Activated CD4-positive, alpha-beta T cell treated with anti-CD3 and anti-CD28 coated beads, Interleukin-2, amount 50 U/mL, for 4 hours (primary cell): ENCODE data around the gene HAAO.

Experiments
- DNase-seq, 2 experiments: peaks; one replicate each; pipeline ENCODE4 v3.0.0-alpha.2; 2020

Gene HAAO

GRCh38 chr2:42792087-42792582, 248 bp downstream of the HAAO start:
- DNase-seq, result no peak

- no peak for DNase-seq
Measured at GRCh38 chr2:42791606-42792005, 777 bp downstream of the HAAO start.

GRCh38 chr2:42789751-42790150, 2.6 kb downstream of the HAAO start:
- DNase-seq, result no peak

GRCh38 chr2:42788882-42789281, 3.5 kb downstream of the HAAO start:
- no peak for DNase-seq

DNA sequence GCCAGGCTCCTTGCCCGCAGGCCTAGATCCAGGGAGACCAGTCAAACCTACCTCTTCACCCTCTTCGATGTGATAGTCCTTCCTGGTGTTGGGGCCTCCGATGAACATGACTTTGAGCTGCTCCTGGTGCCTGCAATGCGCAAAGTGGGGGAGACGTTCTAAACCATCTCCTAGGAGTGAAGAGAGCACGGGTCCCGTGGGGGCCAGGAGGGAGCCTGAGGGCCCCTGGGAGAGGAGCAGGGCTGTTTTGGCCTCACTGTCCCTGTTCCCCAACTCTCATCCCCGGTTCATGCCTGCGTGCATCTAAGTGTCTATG, 3.9 kb downstream of the HAAO start:
- no peak for DNase-seq

GRCh38 chr2:42787788-42788477, 4.5 kb downstream of the HAAO start:
- no peak for DNase-seq

- no peak for DNase-seq
Measured at GRCh38 chr2:42787424-42787787, 5.0 kb downstream of the HAAO start.

DNA sequence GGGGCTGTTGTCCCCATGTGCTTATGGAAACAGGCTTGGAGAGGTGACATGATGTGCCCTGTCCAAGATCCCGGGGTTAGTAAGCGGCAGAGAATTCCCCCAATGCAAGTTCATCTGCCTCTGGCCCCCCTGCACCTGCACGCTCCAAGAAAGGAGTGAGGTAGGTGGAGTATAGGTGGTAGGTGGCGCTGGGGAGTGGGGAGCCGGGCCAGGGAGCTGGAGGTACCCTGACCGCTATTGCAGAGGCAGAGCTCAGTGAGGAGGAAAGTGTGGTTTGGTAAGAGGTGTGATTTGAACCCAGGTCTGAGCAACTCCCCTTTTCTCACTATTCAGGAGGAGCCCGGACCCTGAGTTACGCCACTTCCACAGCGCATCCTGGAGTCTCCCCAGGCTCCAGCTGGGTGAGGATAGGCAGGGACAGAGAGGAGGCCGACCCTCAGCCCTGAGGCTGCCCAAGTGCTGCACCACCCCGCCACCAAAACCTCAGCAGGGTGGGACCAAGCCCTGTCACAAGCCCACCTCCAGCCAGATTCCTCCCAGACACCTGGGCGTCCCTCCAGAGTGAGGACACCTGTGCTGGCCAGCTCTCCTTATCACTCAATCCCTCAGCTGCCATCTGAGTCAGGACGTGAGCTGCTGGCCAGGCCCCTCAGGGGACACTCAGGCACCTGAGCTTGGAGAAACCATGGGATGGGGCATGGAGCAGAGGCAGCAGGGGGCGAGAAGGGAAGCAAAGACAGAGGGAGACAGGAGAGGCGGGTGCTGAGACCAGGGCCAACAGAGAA, 5.6 kb downstream of the HAAO start:
- no peak for DNase-seq

DNA sequence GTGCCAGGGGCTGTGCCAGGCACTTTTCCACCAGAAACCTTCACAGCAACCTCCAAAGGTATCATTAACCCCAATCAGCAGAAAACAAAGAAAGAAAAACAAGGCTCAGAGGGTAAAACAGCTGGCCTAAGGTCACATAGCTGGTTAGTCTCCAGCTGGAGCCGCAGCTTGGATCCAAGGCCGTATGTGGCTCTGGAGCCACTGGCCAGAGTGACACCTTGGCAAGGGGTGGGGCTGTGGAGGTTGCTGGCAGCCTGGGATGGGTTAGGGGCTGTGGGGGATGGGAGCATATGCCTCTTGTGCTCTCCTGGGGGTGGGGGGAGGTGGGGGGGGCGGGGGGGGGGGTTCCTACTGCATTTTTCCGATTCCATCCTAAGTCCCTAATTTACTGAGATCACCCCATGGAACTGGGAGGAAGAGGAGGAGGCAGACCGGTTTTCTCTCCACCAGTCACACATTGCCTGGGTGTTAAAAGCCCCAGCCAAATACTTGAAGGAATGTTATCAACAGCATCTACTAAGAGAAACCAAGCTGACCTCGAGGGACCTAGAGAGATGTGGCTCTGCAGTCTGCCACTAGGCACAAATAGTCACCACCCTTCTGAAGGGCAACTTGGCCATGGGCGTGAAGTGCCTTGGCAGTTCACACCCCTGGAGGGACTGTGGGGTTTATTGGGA, 8.0 kb downstream of the HAAO start:
- no peak for DNase-seq

- no peak for DNase-seq
Measured at GRCh38 chr2:42783511-42783910, 8.9 kb downstream of the HAAO start.

GRCh38 chr2:42781181-42781580, 11.2 kb downstream of the HAAO start:
- DNase-seq, result no peak

GRCh38 chr2:42777883-42778805, 14.2 kb downstream of the HAAO start:
- DNase-seq, result no peak

DNA sequence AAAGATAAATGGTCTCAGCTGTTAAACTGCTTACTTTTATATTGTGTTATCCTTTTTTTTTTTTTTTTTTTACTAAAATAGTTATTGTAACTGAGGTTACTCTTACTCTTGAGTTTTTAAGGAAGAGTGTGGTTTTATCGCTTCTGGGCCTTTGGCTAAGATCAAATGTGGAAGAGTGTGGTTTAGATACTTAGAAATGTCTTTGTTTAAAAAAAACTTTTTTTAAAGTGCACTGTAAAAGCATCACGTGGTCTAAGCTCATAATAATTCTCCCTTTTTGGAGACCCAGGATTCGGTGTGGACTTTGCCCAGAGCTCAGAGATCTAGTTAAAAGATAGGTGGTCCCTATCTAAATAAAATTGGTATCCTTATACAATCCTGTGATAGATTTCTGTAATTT, 16.6 kb downstream of the HAAO start:
- DNase-seq, result no peak

- DNase-seq, result no peak
Measured at GRCh38 chr2:42775186-42775585, 17.2 kb downstream of the HAAO start.

DNA sequence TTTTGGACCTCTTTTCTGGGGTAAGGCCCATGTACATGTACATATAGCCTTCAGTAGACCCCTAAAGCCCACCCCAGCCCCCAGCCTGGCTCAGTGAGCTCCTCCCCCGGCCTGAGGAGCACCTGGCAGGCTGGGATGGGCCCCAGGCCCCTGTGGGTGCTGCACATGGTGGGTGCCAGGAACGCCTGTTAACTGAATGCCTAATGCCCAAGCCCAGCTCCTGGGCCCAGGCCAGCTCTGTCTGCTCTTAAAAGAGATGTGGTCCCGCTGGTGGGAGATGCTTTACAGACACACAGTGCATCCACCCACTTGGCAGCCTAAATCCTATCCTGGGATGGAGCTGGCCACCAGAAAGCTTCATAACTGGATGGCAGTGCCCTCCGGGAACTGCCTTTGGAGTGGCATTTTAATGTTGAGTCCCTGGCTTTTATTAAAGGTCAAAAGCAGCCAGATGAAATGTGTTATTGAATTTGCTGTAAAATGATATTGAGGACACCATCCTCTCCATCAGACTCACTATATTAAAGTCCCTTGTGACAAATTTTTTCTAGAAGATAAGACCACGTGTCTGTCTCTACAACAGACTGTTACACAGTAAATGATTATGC, 20.7 kb downstream of the HAAO start:
- DNase-seq, result no peak

DNA sequence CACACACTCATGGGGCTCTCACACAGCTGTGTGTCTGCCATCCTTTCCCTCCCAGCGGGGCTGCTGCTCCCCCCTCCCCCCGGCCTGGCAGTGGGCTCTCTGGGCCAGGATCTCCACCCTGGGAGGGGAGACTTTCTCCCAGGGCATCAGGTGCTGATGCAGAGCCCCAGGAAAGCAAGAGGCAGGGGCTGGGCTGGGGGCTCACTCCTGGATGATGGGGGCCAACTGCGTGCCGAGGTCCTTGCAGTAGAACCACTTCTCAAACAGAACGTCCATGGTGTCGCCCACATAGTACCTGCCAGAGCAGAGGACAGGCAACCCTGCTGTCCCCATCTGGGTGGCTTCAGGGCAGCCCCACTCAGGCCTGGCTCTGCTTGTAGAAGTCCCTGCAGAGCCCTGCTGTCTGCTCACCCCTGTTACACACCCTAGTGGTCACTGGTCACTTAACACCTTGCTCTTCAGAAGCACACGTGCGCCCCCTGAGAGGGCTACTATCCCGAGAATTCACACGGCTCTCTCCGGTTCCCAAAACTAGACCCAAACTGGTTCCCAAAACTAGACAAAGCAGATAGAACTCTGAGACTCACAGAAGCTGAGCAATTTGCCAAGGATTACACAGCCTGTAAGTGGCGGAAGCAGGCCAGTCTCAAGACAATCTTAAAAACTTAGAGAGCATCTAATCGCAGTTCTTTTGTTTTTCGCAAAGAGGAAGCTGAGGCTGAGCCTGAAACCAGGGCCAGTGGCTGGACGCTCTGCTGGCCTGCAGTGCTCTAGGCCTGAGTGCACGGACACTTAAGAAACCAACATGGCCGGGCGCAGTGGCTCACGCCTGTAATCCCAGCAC, 21.9 kb downstream of the HAAO start:
- DNase-seq, result no peak

GRCh38 chr2:42769583-42770287, 22.6 kb downstream of the HAAO start:
- DNase-seq, result no peak

- no peak for DNase-seq
Measured at GRCh38 chr2:42768706-42769256, 23.6 kb downstream of the HAAO start.

- DNase-seq, result no peak
Measured at GRCh38 chr2:42767899-42768705, 24.3 kb downstream of the HAAO start.
